HG02884 (cell line): ENCODE results near the gene SLC22A5.

Experiments
- ATAC-seq: cut with Tn5 transposase; IDR thresholded peaks from one replicate; pipeline ENCODE4 v1.9.1; 2021; ENCODE audit warnings: mild to moderate bottlenecking, moderate library complexity; ENCODE audit not compliant: unreplicated experiment

SLC22A5 gene

GRCh38 chr5:132365213-132365612 is 4.3 kb upstream of the SLC22A5 start:
- ATAC-seq: no peak

GRCh38 chr5:132368186-132368585 is 1.3 kb upstream of the SLC22A5 start:
- ATAC-seq: no peak

DNA sequence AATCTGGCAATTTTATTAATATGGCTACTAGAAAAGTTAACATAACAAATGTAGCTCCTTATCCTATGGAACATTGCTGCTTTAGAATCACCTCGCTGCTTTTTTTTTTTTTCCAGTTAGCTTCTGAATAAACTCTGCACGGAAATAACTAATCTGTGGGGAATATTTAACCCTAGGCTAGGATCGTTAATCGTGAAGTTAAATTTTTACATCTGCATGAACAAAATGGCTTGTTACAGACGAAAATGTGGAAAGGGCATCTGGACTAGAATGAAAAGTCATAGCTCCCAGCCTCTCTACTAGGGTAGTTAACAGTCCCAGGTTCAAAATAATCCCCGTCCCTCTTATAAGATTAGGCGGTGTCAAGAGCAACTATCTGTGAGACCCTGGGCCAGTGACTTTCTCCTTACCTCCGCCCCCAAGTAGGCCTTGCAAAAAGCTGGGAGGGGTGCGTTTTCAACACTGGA is 470 bp upstream of the SLC22A5 start:
- no peak for ATAC-seq

DNA sequence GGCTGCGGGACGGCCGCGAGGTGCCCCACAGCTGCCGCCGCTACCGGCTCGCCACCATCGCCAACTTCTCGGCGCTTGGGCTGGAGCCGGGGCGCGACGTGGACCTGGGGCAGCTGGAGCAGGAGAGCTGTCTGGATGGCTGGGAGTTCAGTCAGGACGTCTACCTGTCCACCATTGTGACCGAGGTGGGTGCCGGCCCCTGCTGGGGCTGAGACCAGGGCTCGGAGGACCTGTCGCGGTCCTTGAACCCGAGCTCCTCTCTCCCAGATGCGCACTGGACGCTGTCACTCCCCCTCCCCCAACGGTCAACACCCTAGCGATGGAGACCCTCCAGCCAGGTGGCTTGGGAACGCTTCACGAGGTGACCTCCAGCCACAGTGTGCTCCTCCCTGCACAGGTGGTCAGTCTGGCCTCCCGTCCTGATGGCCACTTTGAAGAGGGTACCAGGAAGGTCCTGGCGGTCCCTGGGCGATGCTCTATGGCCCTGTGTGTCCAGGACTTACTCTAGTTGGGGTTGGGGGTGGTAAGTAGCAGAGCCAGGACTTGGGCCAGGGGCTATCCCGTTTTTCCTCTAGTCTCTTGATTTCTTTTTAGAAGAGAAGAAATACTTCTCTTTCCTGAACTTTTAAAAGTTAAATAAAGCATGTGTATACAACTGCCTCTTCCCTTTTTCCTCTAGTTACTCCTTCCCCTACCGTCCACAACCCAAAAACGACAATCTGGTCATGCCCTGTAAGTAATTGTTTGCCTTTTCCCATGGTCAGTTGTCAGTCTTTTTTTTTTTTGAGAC is 866 bp downstream of the SLC22A5 start:
- ATAC-seq: no peak

GRCh38 chr5:132370971-132371602 is 1.6 kb downstream of the SLC22A5 start:
- no peak for ATAC-seq

GRCh38 chr5:132371603-132371994 is 2.1 kb downstream of the SLC22A5 start:
- no peak for ATAC-seq

DNA sequence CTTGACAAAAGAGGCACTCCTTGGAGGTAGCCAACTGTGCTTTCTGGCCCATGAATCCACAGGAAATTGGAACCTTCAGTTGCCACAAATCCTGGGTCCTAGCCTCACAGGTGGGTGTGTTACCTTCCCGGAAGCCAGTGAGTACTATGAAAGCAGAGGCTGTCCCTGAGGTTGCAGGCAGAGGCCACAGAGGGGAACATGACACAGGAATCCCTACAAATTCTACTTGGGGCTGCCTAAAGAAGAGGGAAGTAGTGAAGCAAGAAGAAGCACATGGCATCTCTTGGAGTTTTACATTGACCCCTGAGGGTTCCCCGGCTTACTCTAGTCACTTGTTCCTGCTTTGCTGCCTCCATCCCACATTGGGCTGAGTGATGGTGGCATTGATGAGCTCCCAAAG is 2.6 kb downstream of the SLC22A5 start:
- no peak for ATAC-seq

- no peak for ATAC-seq
Observed at GRCh38 chr5:132372542-132372941, 3.0 kb downstream of the SLC22A5 start.

DNA sequence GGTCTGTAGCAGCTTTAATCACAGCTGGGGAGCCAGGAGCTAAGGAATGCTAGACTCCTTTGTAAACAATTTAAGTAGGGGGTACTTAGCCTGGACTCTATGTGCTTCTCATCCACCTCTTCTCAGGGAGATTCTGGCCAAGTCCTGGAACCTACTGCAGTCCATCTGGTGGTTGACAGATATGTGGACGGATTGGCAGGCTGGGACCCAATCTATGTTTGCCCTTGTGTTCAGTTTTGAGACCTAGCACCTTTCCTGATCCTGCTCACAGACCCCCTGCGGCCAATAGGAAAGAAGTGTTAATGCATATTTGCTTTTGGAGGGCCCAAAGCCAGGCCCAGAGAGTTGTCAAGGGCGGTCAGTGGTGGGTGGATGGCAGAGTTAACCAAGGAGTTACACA is 6.4 kb downstream of the SLC22A5 start:
- no peak for ATAC-seq

DNA sequence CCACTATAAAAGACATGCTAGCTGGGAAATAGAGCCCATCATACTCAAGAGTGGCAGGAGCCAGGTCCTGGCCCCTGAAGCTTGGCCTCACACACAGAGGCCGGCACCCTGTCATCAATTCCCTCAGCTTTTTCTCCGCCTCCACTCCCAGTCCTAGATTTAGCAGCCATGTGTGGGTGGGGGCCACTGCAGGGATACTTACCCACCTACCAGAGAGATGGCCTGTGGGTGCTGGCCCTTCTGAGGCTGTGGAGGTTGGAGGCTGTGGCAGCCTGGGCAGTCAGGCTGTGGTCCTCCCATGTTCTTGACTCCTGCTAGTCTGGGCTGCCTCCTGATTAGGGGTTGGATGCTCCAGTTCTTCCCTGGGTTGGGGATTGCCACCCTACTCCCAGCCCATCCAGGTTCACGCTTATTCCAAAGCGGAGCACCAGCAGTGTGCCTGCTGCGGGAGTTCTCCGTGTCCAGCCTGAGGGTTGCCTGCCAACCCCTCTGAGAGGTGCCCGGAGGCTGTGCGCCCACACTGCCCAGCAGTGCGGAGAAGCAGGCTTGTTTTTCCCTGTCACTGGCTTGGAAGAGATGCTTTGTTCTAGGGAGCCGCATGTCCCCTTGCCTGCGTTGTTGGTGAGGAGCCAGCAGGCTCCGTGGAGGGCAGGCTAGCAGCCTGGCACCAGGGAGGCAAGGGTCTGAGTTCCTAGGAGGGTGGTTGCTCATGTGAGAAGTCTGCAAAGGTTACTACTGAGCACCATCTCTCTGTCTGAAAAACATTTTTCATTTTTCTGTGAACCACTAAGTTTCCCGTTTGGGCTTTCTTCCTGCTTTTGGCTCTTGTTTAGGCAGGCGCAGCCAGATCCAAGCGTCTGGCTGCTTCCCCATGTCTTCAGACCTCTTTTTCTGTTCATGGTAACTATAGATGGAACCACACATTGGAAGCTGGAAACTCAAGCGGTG is 7.5 kb downstream of the SLC22A5 start:
- ATAC-seq: no peak

DNA sequence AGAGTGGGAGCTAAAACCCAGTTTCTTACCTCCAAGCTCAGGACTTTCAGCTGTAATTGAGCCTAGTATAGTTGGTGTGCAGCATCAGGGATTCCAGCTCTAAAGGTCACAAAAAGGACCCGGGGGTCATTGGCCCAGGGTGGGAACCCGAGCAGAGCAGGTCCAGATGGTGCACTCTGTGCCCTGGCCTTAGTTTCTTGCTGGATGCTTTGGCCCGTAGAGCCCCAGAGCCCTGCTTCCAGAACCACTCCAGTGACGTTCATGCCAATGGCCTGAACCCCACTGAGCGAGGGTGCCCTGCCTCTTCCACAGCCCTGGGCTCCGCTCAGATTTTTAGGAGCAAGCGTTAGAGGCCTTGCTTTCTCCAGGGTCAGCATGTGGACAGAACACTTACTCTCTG is 8.2 kb downstream of the SLC22A5 start:
- ATAC-seq: no peak

- ATAC-seq: no peak
Observed at GRCh38 chr5:132378580-132378979, 9.1 kb downstream of the SLC22A5 start.

GRCh38 chr5:132380047-132380446 is 10.5 kb downstream of the SLC22A5 start:
- ATAC-seq: no peak

DNA sequence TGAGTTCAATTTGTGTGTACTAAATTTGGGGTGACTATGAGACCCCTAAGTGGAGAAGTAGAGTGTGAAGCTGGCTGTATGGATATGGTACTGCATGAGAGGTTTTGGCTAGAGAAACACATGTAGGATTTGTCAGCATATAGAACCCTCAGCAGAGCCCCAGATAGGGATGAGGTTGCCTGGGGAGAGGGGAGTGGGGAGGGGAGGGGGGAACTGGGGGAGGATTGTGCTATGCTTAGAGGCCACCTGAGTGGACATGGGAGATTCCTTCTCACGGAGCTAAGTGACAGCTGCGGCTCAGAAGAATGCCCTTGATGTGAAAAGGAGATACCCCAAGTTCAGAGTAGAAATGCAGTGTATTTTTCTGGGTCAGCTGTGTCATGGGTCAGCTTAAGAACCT is 11.2 kb downstream of the SLC22A5 start:
- no peak for ATAC-seq

DNA sequence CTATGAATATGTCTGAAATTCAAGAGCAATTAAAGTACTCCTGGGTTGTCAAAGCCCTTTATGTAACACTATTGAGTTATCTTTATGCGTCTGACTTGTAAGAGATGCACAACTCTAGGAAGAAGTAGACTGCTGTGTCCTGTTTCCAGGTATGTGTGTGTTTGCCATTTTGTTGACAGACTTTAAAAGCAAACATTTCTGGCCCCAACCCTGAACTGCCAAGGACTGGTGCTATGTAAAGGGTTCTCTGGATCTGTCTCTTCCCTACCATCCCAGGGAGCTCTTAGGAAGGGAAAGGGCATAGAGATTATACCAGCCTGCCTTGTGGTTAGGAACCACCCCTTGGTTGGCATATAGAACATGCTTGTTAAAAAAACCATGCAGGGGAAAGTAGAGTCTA is 12.1 kb downstream of the SLC22A5 start:
- no peak for ATAC-seq

DNA sequence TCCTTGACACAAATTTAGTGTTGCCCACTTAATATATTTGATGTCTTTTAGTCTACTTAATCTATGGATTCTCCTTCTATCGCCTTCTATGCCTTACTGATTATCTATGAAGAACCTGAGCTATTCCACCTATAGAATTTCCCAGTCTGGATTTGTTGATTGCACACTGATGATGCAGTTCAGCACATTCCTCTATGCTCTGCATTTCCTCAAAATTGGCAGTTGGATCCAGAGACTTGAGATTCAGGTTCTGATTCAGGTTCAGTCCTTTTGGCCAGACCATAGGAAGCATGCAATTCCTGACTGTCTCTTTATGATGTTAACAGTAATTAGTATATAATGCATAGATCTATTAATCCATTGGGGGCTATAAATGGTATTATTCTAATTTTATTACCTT is 13.8 kb downstream of the SLC22A5 start:
- ATAC-seq: no peak

DNA sequence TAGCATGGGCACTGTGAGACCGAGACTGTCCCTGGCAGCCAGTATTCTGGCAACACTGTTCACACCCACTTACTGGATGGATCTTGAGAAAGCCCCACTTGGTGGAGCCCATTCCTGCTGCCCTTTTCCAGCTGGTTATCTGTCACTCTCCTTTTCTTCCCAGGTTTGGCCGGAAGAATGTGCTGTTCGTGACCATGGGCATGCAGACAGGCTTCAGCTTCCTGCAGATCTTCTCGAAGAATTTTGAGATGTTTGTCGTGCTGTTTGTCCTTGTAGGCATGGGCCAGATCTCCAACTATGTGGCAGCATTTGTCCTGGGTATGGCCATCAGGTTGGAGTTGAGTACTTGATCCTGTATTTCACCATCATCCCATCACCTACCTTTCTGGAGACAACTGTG is 14.5 kb downstream of the SLC22A5 start:
- ATAC-seq: no peak

GRCh38 chr5:132384506-132385050 is 15.1 kb downstream of the SLC22A5 start:
- ATAC-seq: no peak

DNA sequence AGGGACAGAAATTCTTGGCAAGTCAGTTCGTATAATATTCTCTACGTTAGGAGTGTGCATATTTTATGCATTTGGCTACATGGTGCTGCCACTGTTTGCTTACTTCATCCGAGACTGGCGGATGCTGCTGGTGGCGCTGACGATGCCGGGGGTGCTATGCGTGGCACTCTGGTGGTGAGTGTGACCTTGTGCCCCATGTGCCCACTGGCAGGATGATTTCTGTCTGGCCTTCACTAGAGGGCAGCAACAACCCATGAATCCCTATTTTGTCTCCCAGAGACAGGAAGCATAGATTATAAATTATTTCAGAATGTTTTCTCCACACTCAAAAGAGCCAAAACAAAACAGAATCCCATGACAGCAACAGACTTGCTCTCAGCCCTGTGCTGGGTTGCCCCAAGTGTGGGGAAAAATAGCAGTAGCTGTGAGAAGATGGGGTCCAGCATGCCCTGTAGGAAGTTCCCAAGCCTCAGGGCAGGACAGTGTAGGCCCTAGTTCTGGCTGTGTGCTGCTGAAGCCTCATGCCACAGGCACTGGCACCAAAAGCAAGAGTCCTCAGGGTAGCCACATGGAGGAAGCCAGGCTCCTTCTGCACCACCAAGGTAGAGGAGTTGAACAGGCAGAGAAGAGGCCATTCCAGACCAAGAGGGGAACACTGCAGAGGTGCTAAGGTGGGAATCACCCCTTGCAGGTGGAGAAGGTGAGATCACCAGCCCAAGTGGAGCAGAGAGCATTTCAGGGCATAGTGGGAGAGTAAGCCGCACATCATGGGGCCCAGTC is 16.0 kb downstream of the SLC22A5 start:
- no peak for ATAC-seq

DNA sequence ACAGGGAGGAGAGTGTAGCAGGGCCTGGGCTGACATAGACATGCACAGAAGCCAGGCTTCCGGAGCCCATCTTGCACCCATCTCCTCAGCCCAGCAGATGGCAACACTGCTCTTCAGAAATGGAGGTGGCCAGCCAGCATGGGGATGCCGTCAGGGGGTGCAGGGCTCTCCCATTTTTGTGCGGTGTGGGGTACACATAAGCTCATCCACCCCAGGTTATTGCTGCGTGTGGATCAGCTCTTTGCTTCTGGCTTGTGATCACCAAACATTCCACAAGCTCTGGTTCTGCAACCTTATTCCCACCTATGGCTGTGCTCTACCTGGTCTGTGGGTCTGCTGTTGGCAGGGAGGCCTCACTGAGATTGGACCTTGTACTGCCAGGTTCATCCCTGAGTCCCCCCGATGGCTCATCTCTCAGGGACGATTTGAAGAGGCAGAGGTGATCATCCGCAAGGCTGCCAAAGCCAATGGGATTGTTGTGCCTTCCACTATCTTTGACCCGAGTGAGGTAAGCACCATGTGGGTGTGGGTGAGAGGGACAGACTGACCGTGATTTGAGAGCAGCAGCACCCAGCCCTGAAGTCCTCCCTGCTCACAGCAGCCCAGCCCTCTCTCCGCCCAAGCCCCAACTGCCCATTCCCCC is 17.3 kb downstream of the SLC22A5 start:
- peak; percentile 94 for ATAC-seq
